Right renal cortex interstitium (tissue), 3 donors: ENCODE results near the gene CHRNB1. TPM values are rescaled to one million over a fixed set of nuclear protein-coding genes. Genes with fewer than 3 reads are reported as not detected.

Experiments
- polyA plus RNA-seq, 3 donors: library from polyadenylated mRNA; unstranded; fragments of 120-200 nt; gene quantifications; one replicate each; pipeline ENCODE4 v1.2.1, GENCODE V29; 2013; ENCODE audit not compliant: insufficient read length in 3 of 3

CHRNB1 gene
- polyA plus RNA-seq, 3 donors: 10.1 to 11.0 (median 10.9) TPM

Other genes starting within 250 kb of the CHRNB1 start
- 10 to 100 TPM; 22.5 to 25.2 (median 22.8) TPM for gene DLG4, start 225.2 kb upstream of the CHRNB1 start, polyA plus RNA-seq
- gene ACADVL, start 225.1 kb upstream of the CHRNB1 start, polyA plus RNA-seq: 100 to 1,000 TPM; 371 to 476 (median 439) TPM
- 10 to 100 TPM; 44.4 to 52.4 (median 44.8) TPM for gene DVL2, start 210.5 kb upstream of the CHRNB1 start, polyA plus RNA-seq
- gene PHF23, start 205.6 kb upstream of the CHRNB1 start, polyA plus RNA-seq: 10 to 100 TPM; 51.1 to 60.7 (median 53.7) TPM
- 100 to 1,000 TPM; 466 to 495 (median 468) TPM for gene GABARAP, start 202.6 kb upstream of the CHRNB1 start, polyA plus RNA-seq
- gene CTDNEP1, start 193.3 kb upstream of the CHRNB1 start, polyA plus RNA-seq: 100 to 1,000 TPM; 142 to 144 (median 142) TPM
- 10 to 100 TPM; 48.1 to 53.1 (median 51.8) TPM for gene ELP5, start 192.8 kb upstream of the CHRNB1 start, polyA plus RNA-seq
- gene CLDN7, start 182.6 kb upstream of the CHRNB1 start, polyA plus RNA-seq: 10 to 100 TPM; 37.3 to 47.0 (median 46.1) TPM
- gene SLC2A4, start 163.3 kb upstream of the CHRNB1 start, polyA plus RNA-seq: 1 to 10 TPM; 1.6 to 2.2 (median 2.0) TPM
- 1 to 10 TPM; 1.8 to 3.1 (median 2.8) TPM for gene YBX2, start 150.4 kb upstream of the CHRNB1 start, polyA plus RNA-seq
- gene EIF5A, start 137.4 kb upstream of the CHRNB1 start, polyA plus RNA-seq: 100 to 1,000 TPM; 280 to 329 (median 326) TPM
- 10 to 100 TPM; 85.8 to 96.1 (median 87.8) TPM for gene GPS2, start 129.7 kb upstream of the CHRNB1 start, polyA plus RNA-seq
- gene NEURL4, start 115.7 kb upstream of the CHRNB1 start, polyA plus RNA-seq: 10 to 100 TPM; 23.4 to 27.7 (median 24.7) TPM
- gene ACAP1, start 108.5 kb upstream of the CHRNB1 start, polyA plus RNA-seq: 1 to 10 TPM; 4.6 to 6.0 (median 5.7) TPM
- 10 to 100 TPM; 11.7 to 12.7 (median 11.7) TPM for gene KCTD11, start 92.9 kb upstream of the CHRNB1 start, polyA plus RNA-seq
- gene TMEM95, start 89.9 kb upstream of the CHRNB1 start, polyA plus RNA-seq: not detected
- 1 to 10 TPM; 4.4 to 5.2 (median 4.8) TPM for gene TNK1, start 64.0 kb upstream of the CHRNB1 start, polyA plus RNA-seq
- gene PLSCR3, start 50.5 kb upstream of the CHRNB1 start, polyA plus RNA-seq: 10 to 100 TPM; 24.3 to 30.9 (median 28.6) TPM
- gene TMEM256, start 41.0 kb upstream of the CHRNB1 start, polyA plus RNA-seq: 10 to 100 TPM; 82.4 to 93.2 (median 86.5) TPM
- gene NLGN2, start 37.2 kb upstream of the CHRNB1 start, polyA plus RNA-seq: 10 to 100 TPM; 16.8 to 18.6 (median 18.2) TPM
- not detected for gene SPEM1, start 24.7 kb upstream of the CHRNB1 start, polyA plus RNA-seq
- not detected for gene SPEM2, start 19.4 kb upstream of the CHRNB1 start, polyA plus RNA-seq
- gene SPEM3, start 16.2 kb upstream of the CHRNB1 start, polyA plus RNA-seq: not detected
- gene TMEM102, start 9.6 kb upstream of the CHRNB1 start, polyA plus RNA-seq: 1 to 10 TPM; 3.6 to 4.4 (median 4.2) TPM
- 1 to 10 TPM; 5.5 to 6.8 (median 6.6) TPM for gene FGF11, start 5.5 kb upstream of the CHRNB1 start, polyA plus RNA-seq
- gene ZBTB4, start 34.6 kb downstream of the CHRNB1 start, polyA plus RNA-seq: 10 to 100 TPM; 35.9 to 38.0 (median 37.6) TPM
- under 1 TPM in 1 of 3 donors, not detected in 2; 0.10 TPM for gene SLC35G6, start 36.4 kb downstream of the CHRNB1 start, polyA plus RNA-seq
- 100 to 1,000 TPM; 108 to 118 (median 118) TPM for gene POLR2A, start 39.3 kb downstream of the CHRNB1 start, polyA plus RNA-seq
- gene TNFSF12, start 104.0 kb downstream of the CHRNB1 start, polyA plus RNA-seq: 10 to 100 TPM; 21.8 to 24.1 (median 22.3) TPM
- 10 to 100 TPM; 11.6 to 15.0 (median 13.4) TPM for gene TNFSF13, start 113.7 kb downstream of the CHRNB1 start, polyA plus RNA-seq
- gene SENP3, start 116.9 kb downstream of the CHRNB1 start, polyA plus RNA-seq: 10 to 100 TPM; 85.5 to 93.2 (median 91.8) TPM
- 10 to 100 TPM; 46.9 to 67.9 (median 57.3) TPM for gene CD68, start 134.6 kb downstream of the CHRNB1 start, polyA plus RNA-seq
- gene MPDU1, start 138.8 kb downstream of the CHRNB1 start, polyA plus RNA-seq: 100 to 1,000 TPM; 125 to 133 (median 125) TPM
- 1 to 10 TPM; 2.8 to 3.9 (median 2.9) TPM for gene SOX15, start 145.0 kb downstream of the CHRNB1 start, polyA plus RNA-seq
- 10 to 100 TPM; 41.4 to 42.8 (median 42.2) TPM for gene FXR2, start 169.8 kb downstream of the CHRNB1 start, polyA plus RNA-seq
- gene SAT2, start 182.8 kb downstream of the CHRNB1 start, polyA plus RNA-seq: 100 to 1,000 TPM; 130 to 152 (median 138) TPM
- gene SHBG, start 185.1 kb downstream of the CHRNB1 start, polyA plus RNA-seq: 1 to 10 TPM; 2.5 to 4.9 (median 3.0) TPM
- 10 to 100 TPM; 15.5 to 20.6 (median 20.4) TPM for gene ATP1B2, start 205.9 kb downstream of the CHRNB1 start, polyA plus RNA-seq
- gene TP53, start 242.4 kb downstream of the CHRNB1 start, polyA plus RNA-seq: 10 to 100 TPM; 66.7 to 68.6 (median 67.4) TPM
- gene WRAP53, start 243.4 kb downstream of the CHRNB1 start, polyA plus RNA-seq: 10 to 100 TPM; 12.8 to 13.6 (median 13.1) TPM